Measurements from ENCODE around the gene IFITM1. TPM values are rescaled to one million over a fixed set of nuclear protein-coding genes. Genes with fewer than 3 reads are reported as not detected.
"Not testable (repeated sequence)": the region's sequence is repeated elsewhere in the genome, so short reads cannot be mapped to it uniquely, and the experiment has no call there.

The IFITM1 gene
- total RNA-seq, 4 donors from 2014 or later: 29.9 to 138 (median 112) TPM

GRCh38 chr11:362642-363442 lies 49.0 kb downstream of the IFITM1 start:
- TF ChIP-seq POLR2A (IDR thresholded peaks at IDR 0.05) (no peak), EP300 (IDR thresholded peaks at IDR 0.05) (no peak), CTCF (IDR thresholded peaks at IDR 0.05) (no peak), POLR2AphosphoS5 (IDR thresholded peaks at IDR 0.05) (no peak)
- H3K9me3 ChIP-seq: peaks cover 0 to 12% (median 0%) of the 10 kb centered on the region in 3 donors
- H3K36me3 ChIP-seq: no peaks in the 10 kb centered on the region
- no peak overlapping the region for H3K27ac ChIP-seq
- WGBS, 2 donors (ENCODE audit: low coverage in 1 of 2): 40% methylated on average over 1 of the region's 36 CpGs; no CpG with 5 or more reads in 1 of the 2 donors
- H3K4me3 ChIP-seq: no peak overlapping the region
- H3K4me1 ChIP-seq: peaks cover 0 to 16% (median 7%) of the 10 kb centered on the region in 3 donors
- peaks cover 24% of the 10 kb centered on the region for H3K27me3 ChIP-seq
- no peak for ATAC-seq

GRCh38 chr11:363443-363805 lies 49.6 kb downstream of the IFITM1 start:
- Histone ChIP-seq H3K9me3 (peaks cover 0 to 12% (median 0%) of the 10 kb centered on the region in 3 donors), H3K4me1 (peaks cover 0 to 16% (median 6%) of the 10 kb centered on the region in 3 donors), H3K27me3 (peaks cover 30% of the 10 kb centered on the region)
- not testable (repeated sequence) for ATAC-seq, H3K36me3 ChIP-seq, H3K4me3 ChIP-seq, H3K27ac ChIP-seq
- no CpG with 5 or more reads among the region's 22 CpGs for WGBS, 2 donors (ENCODE audit: low coverage in 1 of 2)

- no CpG with 5 or more reads among the region's 24 CpGs for WGBS, 2 donors (ENCODE audit: low coverage in 1 of 2)
Observed at GRCh38 chr11:363948-364761, 50.3 kb downstream of the IFITM1 start.

More at GRCh38 chr11:363948-364761, 50.3 kb downstream of the IFITM1 start:
- Histone ChIP-seq H3K36me3 (no peaks in the 10 kb centered on the region), H3K4me1 (peaks cover 0 to 16% (median 8%) of the 10 kb centered on the region in 3 donors), H3K27ac (no peak overlapping the region), H3K27me3 (peaks cover 30% of the 10 kb centered on the region), H3K4me3 (no peak overlapping the region), H3K9me3 (peaks cover 0 to 12% (median 0%) of the 10 kb centered on the region in 3 donors)
- TF ChIP-seq CTCF (IDR thresholded peaks at IDR 0.05) (peak in 1 of 4 experiments; percentile 23), POLR2A (IDR thresholded peaks at IDR 0.05) (no peak), POLR2AphosphoS5 (IDR thresholded peaks at IDR 0.05) (no peak), EP300 (IDR thresholded peaks at IDR 0.05) (no peak)
- no peak for ATAC-seq

Small RNA genes within 50 kb of the gene (small RNA-seq; reads per million reads assigned to genes)
- 0 reads per million in 4 donors for gene AC136475.6

Other genes with a start within 250 kb of the IFITM1 start
- gene SCGB1C1, start 121.0 kb upstream of the IFITM1 start, total RNA-seq: not detected
- 10 to 100 TPM; 25.3 to 39.4 (median 27.6) TPM for gene BET1L, start 106.6 kb upstream of the IFITM1 start, total RNA-seq
- gene RIC8A, start 106.3 kb upstream of the IFITM1 start, total RNA-seq: 100 to 1,000 TPM in 3 of 4 donors, 10 to 100 TPM in 1; 78.2 to 169 (median 135) TPM
- gene SIRT3, start 77.7 kb upstream of the IFITM1 start, total RNA-seq: 10 to 100 TPM; 12.7 to 24.1 (median 17.3) TPM
- 100 to 1,000 TPM in 1 of 4 donors, 10 to 100 TPM in 3; 85.8 to 114 (median 93.5) TPM for gene PSMD13, start 77.1 kb upstream of the IFITM1 start, total RNA-seq
- gene NLRP6, start 35.6 kb upstream of the IFITM1 start, total RNA-seq: 1 to 10 TPM in 1 of 4 donors, under 1 TPM in 1, not detected in 2; 0.23 to 1.9 TPM
- gene PGGHG, start 24.9 kb upstream of the IFITM1 start, total RNA-seq: 10 to 100 TPM in 2 of 4 donors, 1 to 10 TPM in 2; 8.5 to 35.3 (median 15.5) TPM
- gene IFITM5, start 14.5 kb upstream of the IFITM1 start, total RNA-seq: not detected
- 100 to 1,000 TPM in 3 of 4 donors, 10 to 100 TPM in 1; 89.3 to 183 (median 126) TPM for gene IFITM2, start 6.2 kb upstream of the IFITM1 start, total RNA-seq
- gene IFITM3, start 6.8 kb downstream of the IFITM1 start, total RNA-seq: 100 to 1,000 TPM; 219 to 467 (median 305) TPM
- 10 to 100 TPM in 1 of 4 donors, 1 to 10 TPM in 3; 3.2 to 10.6 (median 4.8) TPM for gene B4GALNT4, start 55.5 kb downstream of the IFITM1 start, total RNA-seq
- gene PKP3, start 80.2 kb downstream of the IFITM1 start, total RNA-seq: 10 to 100 TPM in 1 of 4 donors, 1 to 10 TPM in 2, under 1 TPM in 1; 0.67 to 14.3 (median 2.3) TPM
- 10 to 100 TPM; 37.4 to 49.5 (median 44.8) TPM for gene SIGIRR, start 101.0 kb downstream of the IFITM1 start, total RNA-seq
- under 1 TPM in 3 of 4 donors, not detected in 1; 0.22 to 0.94 (median 0.47) TPM for gene ANO9, start 128.0 kb downstream of the IFITM1 start, total RNA-seq
- 10 to 100 TPM; 23.4 to 55.9 (median 43.1) TPM for gene PTDSS2, start 136.2 kb downstream of the IFITM1 start, total RNA-seq
- gene RNH1, start 193.2 kb downstream of the IFITM1 start, total RNA-seq: 100 to 1,000 TPM; 243 to 354 (median 264) TPM
- 10 to 100 TPM; 41.1 to 68.0 (median 53.8) TPM for gene HRAS, start 221.5 kb downstream of the IFITM1 start, total RNA-seq
- gene LRRC56, start 223.5 kb downstream of the IFITM1 start, total RNA-seq: under 1 TPM in 3 of 4 donors, not detected in 1; 0.13 to 0.69 (median 0.20) TPM
- gene LMNTD2, start 246.7 kb downstream of the IFITM1 start, total RNA-seq: 1 to 10 TPM in 3 of 4 donors, under 1 TPM in 1; 0.81 to 2.1 (median 1.1) TPM
- 10 to 100 TPM in 2 of 4 donors, 1 to 10 TPM in 2; 3.4 to 12.5 (median 8.6) TPM for gene RASSF7, start 246.9 kb downstream of the IFITM1 start, total RNA-seq